HG03442 (cell line): ENCODE measurements around the gene KCNAB2.

Source experiments
- ATAC-seq: cut with Tn5 transposase; IDR thresholded peaks from one replicate; pipeline ENCODE4 v1.9.1; 2021; ENCODE audit warnings: mild to moderate bottlenecking, moderate library complexity; ENCODE audit not compliant: unreplicated experiment

KCNAB2 gene

GRCh38 chr1:6077506-6077905 lies 31.8 kb downstream of the KCNAB2 start:
- ATAC-seq = no peak

GRCh38 chr1:6077919-6078318 lies 32.2 kb downstream of the KCNAB2 start:
- no peak for ATAC-seq

GRCh38 chr1:6080469-6080868 lies 34.8 kb downstream of the KCNAB2 start:
- ATAC-seq = no peak

- no peak for ATAC-seq
These were observed 36.2 kb downstream of the KCNAB2 start for GRCh38 chr1:6081901-6082300.

GRCh38 chr1:6082430-6082971 lies 36.8 kb downstream of the KCNAB2 start:
- ATAC-seq = no peak

GRCh38 chr1:6083385-6083784 lies 37.7 kb downstream of the KCNAB2 start:
- ATAC-seq = no peak

- no peak for ATAC-seq
These were observed 38.2 kb downstream of the KCNAB2 start for GRCh38 chr1:6083801-6084446.

- ATAC-seq = no peak
These were observed 39.2 kb downstream of the KCNAB2 start for GRCh38 chr1:6084781-6085495.

- no peak for ATAC-seq
These were observed 40.0 kb downstream of the KCNAB2 start for GRCh38 chr1:6085666-6086065.

GRCh38 chr1:6086358-6086757 lies 40.7 kb downstream of the KCNAB2 start:
- ATAC-seq = no peak

- no peak for ATAC-seq
These were observed 41.2 kb downstream of the KCNAB2 start for GRCh38 chr1:6086762-6087376.

- ATAC-seq = no peak
These were observed 41.7 kb downstream of the KCNAB2 start for GRCh38 chr1:6087377-6087772.

- ATAC-seq = no peak
These were observed 42.3 kb downstream of the KCNAB2 start for GRCh38 chr1:6087958-6088357.

- ATAC-seq = no peak
These were observed 43.3 kb downstream of the KCNAB2 start for GRCh38 chr1:6088956-6089355.

GRCh38 chr1:6090288-6090687 lies 44.6 kb downstream of the KCNAB2 start:
- no peak for ATAC-seq

GRCh38 chr1:6090996-6091822 lies 45.5 kb downstream of the KCNAB2 start:
- ATAC-seq = no peak

- no peak for ATAC-seq
These were observed 46.1 kb downstream of the KCNAB2 start for GRCh38 chr1:6091823-6092109.

- ATAC-seq = no peak
These were observed 46.5 kb downstream of the KCNAB2 start for GRCh38 chr1:6092211-6092610.

- ATAC-seq = no peak
These were observed 47.4 kb downstream of the KCNAB2 start for GRCh38 chr1:6093071-6093470.

- ATAC-seq = no peak
These were observed 47.9 kb downstream of the KCNAB2 start for GRCh38 chr1:6093611-6094010.

GRCh38 chr1:6094246-6094645 lies 48.6 kb downstream of the KCNAB2 start:
- no peak for ATAC-seq
